Ovary (tissue), 9 donors: Measurements from ENCODE around the gene RBM28. TPM values are rescaled to one million over a fixed set of nuclear protein-coding genes. Genes with fewer than 3 reads are reported as not detected.

Experiments
- DNase-seq, 5 donors: peaks; one replicate each; pipeline ENCODE4 v3.0.0-alpha.2; 2019 to 2020
- H3K27ac ChIP-seq, 2 donors: fragments of 200-600 bp; one replicate each; pipeline versions ENCODE4 v1.5.1 to v1.8.0; 2019 to 2022
- H3K27me3 ChIP-seq: fragments of 200-600 bp; one replicate; pipeline ENCODE4 v1.8.0; 2022
- H3K36me3 ChIP-seq: fragments of 200-600 bp; sonication (generic); one replicate; pipeline ENCODE4 v1.5.1; 2019
- H3K4me1 ChIP-seq: one replicate; pipeline ENCODE4 v1.8.1; 2013; ENCODE audit warnings: mild to moderate bottlenecking, moderate library complexity; ENCODE audit not compliant: insufficient read depth
- H3K4me3 ChIP-seq: fragments of 200-600 bp; sonication (generic); one replicate; pipeline ENCODE4 v1.5.1; 2017
- H3K9me3 ChIP-seq, 2 donors: fragments of 200-600 bp in 1 of 2; sonication (generic) in 1 of 2; one replicate each; pipeline versions ENCODE4 v1.5.1 to v1.8.1; 2013 to 2019; ENCODE audit warnings: mild to moderate bottlenecking in 1 of 2, moderate library complexity in 1 of 2
- CTCF ChIP-seq, 3 donors: fragments of 450-650 bp in 2 of 3; fragments of 200-600 bp in 1 of 3; IDR thresholded peaks; one replicate each; pipeline versions ENCODE4 v1.5.1 to v1.8.0; 2016 to 2022; ENCODE audit warnings: antibody characterized with exemption in 3 of 3, mild to moderate bottlenecking in 1 of 3
- EP300 ChIP-seq: sonication (generic); formaldehyde crosslinking; IDR thresholded peaks from one replicate; pipeline ENCODE4 v1.6.1; 2017; ENCODE audit warnings: antibody characterized with exemption
- POLR2A ChIP-seq: fragments of 450-650 bp; IDR thresholded peaks from one replicate; pipeline ENCODE4 v1.6.1; 2017; ENCODE audit warnings: antibody characterized with exemption, mild to moderate bottlenecking, moderate library complexity
- WGBS, 3 donors: extraction: QIAGEN DNeasy Blood & Tissue Kit in 1 of 3; methylation state at CpG; one replicate each; pipeline versions ENCODE4 v1.1.5 to v1.1.7; 2013 to 2017; 5-methylcytosine and 5-hydroxymethylcytosine counted together
- intact Hi-C, 4 donors: fragments of 100-400 bp; cut with DNase I; formaldehyde crosslinking; loops; one replicate each; pipeline versions ENCODE4 v1.11.0 to v1.15.1; 2022 to 2023
- polyA plus RNA-seq, 2 donors: library from polyadenylated mRNA; stranded (reverse); fragments of 200-250 nt in 1 of 2; fragments of 350-450 nt in 1 of 2; fragmentation: Illumina TruSeq in 1 of 2; extraction: RNeasy Lipid Tissue Mini Kit (QIAGEN cat#74804) in 1 of 2; gene quantifications; one replicate each; pipeline ENCODE4 v1.2.3, GENCODE V29; 2013 to 2014
- total RNA-seq, 7 donors: library from RNA; depleted of rRNA in 2 of 7; stranded (reverse); fragments of >200 nt in 2 of 7; fragmentation: NEBNext Ultra II Directional in 3 of 7; extraction: Animal tissue kit (Norgen Biotek cat#: 25700) in 3 of 7; gene quantifications; one replicate each; pipeline versions ENCODE4 v1.1.0 to v1.2.4, GENCODE V29; 2016 to 2023
- donor health status: DM: no; HTN: no; CAD: no; lungs with moderate emphysema.
- donor health status: DM: no; HTN: no; CAD: no.
- donor health status: Bipolar disorder and iron deficiency.
- donor health status: DM: yes; HTN: yes; CAD: no.
- donor health status: DM: no; HTN: no; CAD: no.
- donor health status: DM: yes; HTN: yes; CAD: no.

RBM28 gene
- total and polyA plus RNA-seq, 9 donors, result 13.6 to 50.8 (median 33.1) TPM

GRCh38 chr7:128271471-128271941, 72.2 kb downstream of the RBM28 start:
- DNase-seq, result peak in 3 of 5 donors; percentile 25 to 60 (median 35)
- H3K36me3 ChIP-seq, result no peaks in the 10 kb centered on the region
- peak overlapping the region; percentile 14 for H3K4me3 ChIP-seq
- H3K9me3 ChIP-seq, result no peaks in the 10 kb centered on the region
- 1 to 4% (median 3%) methylated on average over 30 to 37 of the region's 37 CpGs for WGBS, 3 donors
- intact Hi-C loops, result no loop called here
- no peaks in the 10 kb centered on the region for H3K27me3 ChIP-seq
- TF ChIP-seq CTCF (IDR thresholded peaks at IDR 0.05), result no peak
- no peak for TF ChIP-seq EP300
- no peak for TF ChIP-seq POLR2A
- H3K4me1 ChIP-seq, result peaks cover 6% of the 10 kb centered on the region
- no peak overlapping the region for H3K27ac ChIP-seq

- intact Hi-C loops, result no loop called here
- no peak overlapping the region for H3K27ac ChIP-seq
- no peak overlapping the region for H3K4me3 ChIP-seq
- peak in 4 of 5 donors; percentile 26 to 64 (median 34) for DNase-seq
- H3K4me1 ChIP-seq, result peaks cover 6% of the 10 kb centered on the region
- TF ChIP-seq CTCF (IDR thresholded peaks at IDR 0.05) (no peak), EP300 (no peak), POLR2A (no peak)
- H3K27me3 ChIP-seq, result no peaks in the 10 kb centered on the region
- H3K9me3 ChIP-seq, result no peaks in the 10 kb centered on the region
- no peaks in the 10 kb centered on the region for H3K36me3 ChIP-seq
- WGBS, 3 donors, result 5 to 27% (median 14%) methylated on average over 31 of the region's 31 CpGs
These were observed 72.9 kb downstream of the RBM28 start for GRCh38 chr7:128270826-128271272.

- TF ChIP-seq CTCF (IDR thresholded peaks at IDR 0.05) (no peak), POLR2A (no peak), EP300 (no peak)
- no peaks in the 10 kb centered on the region for H3K9me3 ChIP-seq
- intact Hi-C loops, result no loop called here
- WGBS, 3 donors, result 61 to 72% (median 68%) methylated on average over 2 of the region's 2 CpGs
- H3K36me3 ChIP-seq, result no peaks in the 10 kb centered on the region
- H3K27me3 ChIP-seq, result no peaks in the 10 kb centered on the region
- H3K4me1 ChIP-seq, result peaks cover 6% of the 10 kb centered on the region
- no peak overlapping the region for H3K27ac ChIP-seq
- H3K4me3 ChIP-seq, result no peak overlapping the region
- DNase-seq, result no peak
These were observed 75.5 kb downstream of the RBM28 start for GRCh38 chr7:128268233-128268632.

- intact Hi-C loops, result no loop called here
These were observed 76.1 kb downstream of the RBM28 start for GRCh38 chr7:128267595-128267924.

More at GRCh38 chr7:128267595-128267924, 76.1 kb downstream of the RBM28 start:
- Histone ChIP-seq H3K27ac (no peak overlapping the region), H3K36me3 (no peaks in the 10 kb centered on the region), H3K9me3 (no peaks in the 10 kb centered on the region), H3K27me3 (no peaks in the 10 kb centered on the region), H3K4me3 (no peak overlapping the region), H3K4me1 (peaks cover 6% of the 10 kb centered on the region)
- 44% methylated on average over 4 of the region's 4 CpGs for WGBS, 3 donors
- TF ChIP-seq CTCF (IDR thresholded peaks at IDR 0.05) (no peak), POLR2A (no peak)
- DNase-seq, result no peak
